K562 (cell line): Measurements from ENCODE around the gene CEP57. TPM values are rescaled to one million over a fixed set of nuclear protein-coding genes. Genes with fewer than 3 reads are reported as not detected.
A peak's percentile ranks its signal among the peaks of the same experiment; 100 is the strongest.

ENCODE experiments used
- DPF2 ChIP-seq: fragments of 450-650 bp; IDR thresholded peaks from 2 replicates; pipeline ENCODE4 v1.6.1; 2016
- EHMT2 ChIP-seq: fragments of 450-650 bp; IDR thresholded peaks from 2 replicates; pipeline ENCODE4 v1.6.1; 2018; ENCODE audit warnings: antibody characterized with exemption
- FOXP1 ChIP-seq: sonication (generic); formaldehyde crosslinking; IDR thresholded peaks from 2 replicates; pipeline ENCODE4 v1.8.0; 2022; ENCODE audit warnings: mild to moderate bottlenecking, missing genetic modification reagents
- GATAD2B ChIP-seq: fragments of 450-650 bp; IDR thresholded peaks from 2 replicates; pipeline ENCODE4 v1.6.1; 2017; ENCODE audit warnings: mild to moderate bottlenecking, borderline replicate concordance
- HDAC6 ChIP-seq: IDR thresholded peaks from 2 replicates; pipeline ENCODE4 v1.6.1; 2012; ENCODE audit warnings: low read depth, mild to moderate bottlenecking, control low read depth, inconsistent platforms, low read length, moderate library complexity
- MEF2A ChIP-seq: IDR thresholded peaks from 2 replicates; pipeline ENCODE4 v1.6.1; 2011; ENCODE audit warnings: low read depth, mild to moderate bottlenecking, low read length, moderate library complexity; ENCODE audit not compliant: control insufficient read depth
- PHTF2 ChIP-seq: fragments of 250-450 bp; sonication (Bioruptor Pico); IDR thresholded peaks from 2 replicates; pipeline ENCODE4 v1.5.0; 2021; ENCODE audit warnings: mild to moderate bottlenecking
- PTBP1 ChIP-seq: fragments of 200-400 bp; formaldehyde crosslinking; IDR thresholded peaks from 2 replicates; pipeline ENCODE4 v1.6.1; 2017; ENCODE audit warnings: low read depth, low read length
- RBFOX2 ChIP-seq: fragments of 200-400 bp; formaldehyde crosslinking; IDR thresholded peaks from 2 replicates; pipeline ENCODE4 v1.6.1; 2017; ENCODE audit warnings: low read depth, mild to moderate bottlenecking, low read length, moderate library complexity
- RBM39 ChIP-seq: fragments of 200-400 bp; formaldehyde crosslinking; optimal IDR thresholded peaks from 2 replicates; pipeline ENCODE3; 2018; ENCODE audit warnings: low read depth, low read length
- SIN3B ChIP-seq: fragments of 450-650 bp; IDR thresholded peaks from 2 replicates; pipeline ENCODE4 v1.6.1; 2017; ENCODE audit warnings: low read depth, mild to moderate bottlenecking, moderate library complexity
- SMARCB1 ChIP-seq: IDR thresholded peaks from 2 replicates; pipeline ENCODE4 v1.6.1; 2011; ENCODE audit warnings: improper control_type of control experiment, low read depth; ENCODE audit not compliant: insufficient read length
- SP2 ChIP-seq: IDR thresholded peaks from 2 replicates; pipeline ENCODE4 v1.6.1; 2011; ENCODE audit warnings: mild to moderate bottlenecking, low read depth, low read length, moderate library complexity; ENCODE audit not compliant: poor library complexity, severe bottlenecking; ENCODE audit errors: extremely low read depth
- ZNF282 ChIP-seq: sonication (generic); formaldehyde crosslinking; IDR thresholded peaks from 2 replicates; pipeline ENCODE4 v1.8.1; 2023; ENCODE audit warnings: missing genetic modification reagents
- polyA plus RNA-seq, 8 experiments: library from polyadenylated mRNA; depleted of rRNA in 4 of 8; stranded (reverse) in 5 of 8; unstranded in 3 of 8; fragments of >200 nt; fragmentation: Nextera tagmentation in 2 of 8; fragmentation: Illumina TruSeq in 1 of 8; extraction: Ambion mirVana in 2 of 8; extraction: Trizol in 1 of 8; gene quantifications; 2 replicates each; pipeline versions ENCODE4 v1.2.1 to v1.2.3, GENCODE V29; 2011 to 2014; ENCODE audit warnings: inconsistent platforms in 1 of 8, missing spikeins in 1 of 8
- total RNA-seq, 7 experiments: library from RNA; depleted of rRNA in 6 of 7; stranded (reverse); fragments of >200 nt in 6 of 7; fragmentation: Illumina TruSeq in 2 of 7; extraction: Trizol in 2 of 7; gene quantifications; 2 replicates each; pipeline versions ENCODE4 v1.2.1 to v1.2.3, GENCODE V29; 2011 to 2021; ENCODE audit warnings: low replicate concordance in 1 of 7
- TF ChIP-seq, protein P1 (sequence below), 3 experiments: fragments of 200-800 bp in 1 of 3; sonication (Bioruptor generic) in 1 of 3; sonication (generic) in 1 of 3; formaldehyde crosslinking in 1 of 3; IDR thresholded peaks; 2 replicates each; pipeline versions ENCODE4 v1.6.1 to v1.8.0; 2016 to 2022; ENCODE audit warnings: mild to moderate bottlenecking in 2 of 3, missing compliant biosample characterization in 2 of 3, missing genetic modification characterization in 2 of 3, missing genetic modification reagents in 1 of 3
- TF ChIP-seq, protein P2 (sequence below), 2 experiments: fragments of 200-800 bp in 1 of 2; sonication (Bioruptor generic) in 1 of 2; sonication (generic) in 1 of 2; formaldehyde crosslinking in 1 of 2; IDR thresholded peaks in 1 of 2; conservative IDR thresholded peaks in 1 of 2; 2 replicates each; pipeline versions ENCODE4 v1.5.0 to v1.6.1; 2016 to 2020; ENCODE audit warnings: missing compliant biosample characterization in 1 of 2, missing genetic modification characterization in 1 of 2, missing genetic modification reagents in 1 of 2
- TF ChIP-seq, protein P3 (sequence below): sonication (generic); formaldehyde crosslinking; IDR thresholded peaks from 2 replicates; pipeline ENCODE4 v1.9.0; 2022; ENCODE audit warnings: mild to moderate bottlenecking, missing genetic modification reagents
- TF ChIP-seq, protein P4 (sequence below): fragments of 450-650 bp; IDR thresholded peaks from 2 replicates; pipeline ENCODE4 v1.6.1; 2017; ENCODE audit warnings: antibody characterized with exemption, mild to moderate bottlenecking
- TF ChIP-seq, protein P5 (sequence below): sonication (generic); formaldehyde crosslinking; IDR thresholded peaks from 2 replicates; pipeline ENCODE4 v1.8.0; 2022; ENCODE audit warnings: missing genetic modification reagents, mild to moderate bottlenecking, borderline replicate concordance

Gene CEP57
- total and polyA plus RNA-seq, 9 of the 15 experiments (the other 6 are each of a cell fraction or from before 2014, with no cell fraction given): 25.1 to 88.1 (median 65.2) TPM

DNA sequence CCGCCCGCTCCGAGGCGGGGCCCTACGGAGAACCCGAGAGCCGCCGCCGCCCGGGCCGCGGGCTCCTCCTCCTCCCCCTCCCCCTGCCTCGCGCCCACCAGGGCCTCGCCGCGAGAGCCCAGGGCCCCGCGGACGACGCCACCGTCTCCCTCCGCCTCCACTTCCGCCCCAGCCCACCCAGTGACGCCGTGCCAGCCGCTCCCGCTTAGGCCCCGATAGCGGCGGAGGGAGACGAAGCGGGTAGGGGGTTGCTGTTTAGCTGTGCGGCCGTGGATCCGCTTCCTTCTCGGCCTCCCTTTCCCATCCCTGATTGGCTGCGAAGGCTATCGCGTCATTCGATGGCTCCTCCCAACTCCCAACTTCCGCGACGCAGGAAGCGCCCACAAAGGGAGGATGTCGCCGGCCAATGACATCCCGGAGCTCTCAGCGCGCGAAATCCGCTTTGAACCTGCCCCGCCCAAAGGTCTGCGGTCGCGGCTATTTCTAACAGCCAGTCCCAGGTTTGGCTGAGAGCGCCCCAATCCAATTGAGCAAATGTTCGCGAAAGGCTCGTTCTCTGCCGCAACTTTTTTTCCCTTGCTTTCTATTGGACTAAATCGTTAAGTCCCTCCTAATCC is 684 bp upstream of the CEP57 start, which contains the start of gene FAM76B (continued):
- TF ChIP-seq, protein P1, sequence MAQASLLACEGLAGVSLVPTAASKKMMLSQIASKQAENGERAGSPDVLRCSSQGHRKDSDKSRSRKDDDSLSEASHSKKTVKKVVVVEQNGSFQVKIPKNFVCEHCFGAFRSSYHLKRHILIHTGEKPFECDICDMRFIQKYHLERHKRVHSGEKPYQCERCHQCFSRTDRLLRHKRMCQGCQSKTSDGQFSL (CRISPR knock-in tag; IDR thresholded peaks at IDR 0.05): no peak
- TF ChIP-seq, protein P1 (tag; IDR thresholded peaks at IDR 0.05): no peak
- TF ChIP-seq EHMT2 (no peak), MEF2A (no peak), RBM39 (no peak), SP2 (no peak), PHTF2 (CRISPR knock-in tag) (no peak), HDAC6 (no peak), DPF2 (no peak), PTBP1 (no peak), ZNF282 (no peak), RBFOX2 (peak; percentile 94), SIN3B (peak; percentile 80), SMARCB1 (no peak), GATAD2B (no peak), FOXP1 (CRISPR knock-in tag) (peak; percentile 82; the same call in 1 of the 2 replicates)
- TF ChIP-seq, protein P2, sequence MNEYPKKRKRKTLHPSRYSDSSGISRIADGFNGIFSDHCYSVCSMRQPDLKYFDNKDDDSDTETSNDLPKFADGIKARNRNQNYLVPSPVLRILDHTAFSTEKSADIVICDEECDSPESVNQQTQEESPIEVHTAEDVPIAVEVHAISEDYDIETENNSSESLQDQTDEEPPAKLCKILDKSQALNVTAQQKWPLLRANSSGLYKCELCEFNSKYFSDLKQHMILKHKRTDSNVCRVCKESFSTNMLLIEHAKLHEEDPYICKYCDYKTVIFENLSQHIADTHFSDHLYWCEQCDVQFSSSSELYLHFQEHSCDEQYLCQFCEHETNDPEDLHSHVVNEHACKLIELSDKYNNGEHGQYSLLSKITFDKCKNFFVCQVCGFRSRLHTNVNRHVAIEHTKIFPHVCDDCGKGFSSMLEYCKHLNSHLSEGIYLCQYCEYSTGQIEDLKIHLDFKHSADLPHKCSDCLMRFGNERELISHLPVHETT (CRISPR knock-in tag; conservative IDR thresholded peaks at IDR 0.05 in 1 of 2, IDR thresholded peaks at IDR 0.05 in 1 of 2): peak in 1 of 2 experiments; percentile 58; a peak in 2 of 4 replicates
- TF ChIP-seq, protein P3, sequence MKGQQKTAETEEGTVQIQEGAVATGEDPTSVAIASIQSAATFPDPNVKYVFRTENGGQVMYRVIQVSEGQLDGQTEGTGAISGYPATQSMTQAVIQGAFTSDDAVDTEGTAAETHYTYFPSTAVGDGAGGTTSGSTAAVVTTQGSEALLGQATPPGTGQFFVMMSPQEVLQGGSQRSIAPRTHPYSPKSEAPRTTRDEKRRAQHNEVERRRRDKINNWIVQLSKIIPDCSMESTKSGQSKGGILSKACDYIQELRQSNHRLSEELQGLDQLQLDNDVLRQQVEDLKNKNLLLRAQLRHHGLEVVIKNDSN (CRISPR knock-in tag): no peak
- TF ChIP-seq, protein P4, sequence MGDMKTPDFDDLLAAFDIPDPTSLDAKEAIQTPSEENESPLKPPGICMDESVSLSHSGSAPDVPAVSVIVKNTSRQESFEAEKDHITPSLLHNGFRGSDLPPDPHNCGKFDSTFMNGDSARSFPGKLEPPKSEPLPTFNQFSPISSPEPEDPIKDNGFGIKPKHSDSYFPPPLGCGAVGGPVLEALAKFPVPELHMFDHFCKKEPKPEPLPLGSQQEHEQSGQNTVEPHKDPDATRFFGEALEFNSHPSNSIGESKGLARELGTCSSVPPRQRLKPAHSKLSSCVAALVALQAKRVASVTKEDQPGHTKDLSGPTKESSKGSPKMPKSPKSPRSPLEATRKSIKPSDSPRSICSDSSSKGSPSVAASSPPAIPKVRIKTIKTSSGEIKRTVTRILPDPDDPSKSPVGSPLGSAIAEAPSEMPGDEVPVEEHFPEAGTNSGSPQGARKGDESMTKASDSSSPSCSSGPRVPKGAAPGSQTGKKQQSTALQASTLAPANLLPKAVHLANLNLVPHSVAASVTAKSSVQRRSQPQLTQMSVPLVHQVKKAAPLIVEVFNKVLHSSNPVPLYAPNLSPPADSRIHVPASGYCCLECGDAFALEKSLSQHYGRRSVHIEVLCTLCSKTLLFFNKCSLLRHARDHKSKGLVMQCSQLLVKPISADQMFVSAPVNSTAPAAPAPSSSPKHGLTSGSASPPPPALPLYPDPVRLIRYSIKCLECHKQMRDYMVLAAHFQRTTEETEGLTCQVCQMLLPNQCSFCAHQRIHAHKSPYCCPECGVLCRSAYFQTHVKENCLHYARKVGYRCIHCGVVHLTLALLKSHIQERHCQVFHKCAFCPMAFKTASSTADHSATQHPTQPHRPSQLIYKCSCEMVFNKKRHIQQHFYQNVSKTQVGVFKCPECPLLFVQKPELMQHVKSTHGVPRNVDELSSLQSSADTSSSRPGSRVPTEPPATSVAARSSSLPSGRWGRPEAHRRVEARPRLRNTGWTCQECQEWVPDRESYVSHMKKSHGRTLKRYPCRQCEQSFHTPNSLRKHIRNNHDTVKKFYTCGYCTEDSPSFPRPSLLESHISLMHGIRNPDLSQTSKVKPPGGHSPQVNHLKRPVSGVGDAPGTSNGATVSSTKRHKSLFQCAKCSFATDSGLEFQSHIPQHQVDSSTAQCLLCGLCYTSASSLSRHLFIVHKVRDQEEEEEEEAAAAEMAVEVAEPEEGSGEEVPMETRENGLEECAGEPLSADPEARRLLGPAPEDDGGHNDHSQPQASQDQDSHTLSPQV: no peak
- TF ChIP-seq, protein P5, sequence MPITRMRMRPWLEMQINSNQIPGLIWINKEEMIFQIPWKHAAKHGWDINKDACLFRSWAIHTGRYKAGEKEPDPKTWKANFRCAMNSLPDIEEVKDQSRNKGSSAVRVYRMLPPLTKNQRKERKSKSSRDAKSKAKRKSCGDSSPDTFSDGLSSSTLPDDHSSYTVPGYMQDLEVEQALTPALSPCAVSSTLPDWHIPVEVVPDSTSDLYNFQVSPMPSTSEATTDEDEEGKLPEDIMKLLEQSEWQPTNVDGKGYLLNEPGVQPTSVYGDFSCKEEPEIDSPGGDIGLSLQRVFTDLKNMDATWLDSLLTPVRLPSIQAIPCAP (CRISPR knock-in tag): no peak
